ENCODE results near the gene SUMF1.

Gene SUMF1

DNA sequence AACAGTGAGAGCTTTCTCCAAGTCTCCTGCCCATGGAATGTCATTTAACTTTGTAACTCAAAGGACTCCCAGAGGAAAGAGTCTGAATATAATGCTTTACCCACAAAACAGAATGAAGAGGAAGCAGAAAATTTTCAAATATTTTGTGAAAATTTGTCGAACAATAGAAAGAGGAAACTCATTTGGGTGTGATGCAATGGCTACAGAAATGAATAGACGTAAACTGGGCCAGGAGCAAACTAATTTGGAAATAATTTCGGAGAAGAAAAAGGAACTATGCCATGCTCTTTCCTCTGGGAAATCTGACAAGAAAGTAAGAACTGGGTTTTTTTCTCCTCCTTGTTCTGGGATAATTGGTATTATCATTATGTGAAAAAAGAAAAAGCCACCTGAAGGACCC lies 11.2 kb upstream of the SUMF1 start:
- H3K4me1 ChIP-seq: no peaks in the 10 kb centered on the region

DNA sequence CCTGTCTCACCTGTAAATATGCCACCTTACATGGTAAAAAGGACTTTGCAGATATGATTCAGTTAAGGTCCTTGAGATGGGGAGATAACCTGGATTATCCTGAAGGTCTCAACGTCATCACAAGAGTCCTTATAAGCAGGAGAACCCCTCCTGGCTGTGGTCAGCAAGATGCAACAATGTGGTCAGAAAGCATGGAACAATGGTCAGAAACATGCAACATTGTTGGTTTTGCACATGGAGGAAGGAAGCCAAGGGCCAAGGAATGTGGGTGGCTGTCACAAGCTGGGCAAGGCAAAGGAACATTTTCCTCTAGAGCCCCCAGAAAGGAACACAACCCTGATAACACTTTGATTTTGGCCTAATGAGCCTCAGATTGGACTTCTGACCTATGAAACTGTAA lies 9.4 kb upstream of the SUMF1 start:
- no peak for DNase-seq
- Histone ChIP-seq H3K36me3 (no peaks in the 10 kb centered on the region), H3K4me3 (ENCODE audit: low read depth, low read length) (no peak overlapping the region), H3K4me1 (no peaks in the 10 kb centered on the region), H3K9me3 (no peaks in the 10 kb centered on the region), H3K27me3 (no peaks in the 10 kb centered on the region)
- TF ChIP-seq, protein P1, sequence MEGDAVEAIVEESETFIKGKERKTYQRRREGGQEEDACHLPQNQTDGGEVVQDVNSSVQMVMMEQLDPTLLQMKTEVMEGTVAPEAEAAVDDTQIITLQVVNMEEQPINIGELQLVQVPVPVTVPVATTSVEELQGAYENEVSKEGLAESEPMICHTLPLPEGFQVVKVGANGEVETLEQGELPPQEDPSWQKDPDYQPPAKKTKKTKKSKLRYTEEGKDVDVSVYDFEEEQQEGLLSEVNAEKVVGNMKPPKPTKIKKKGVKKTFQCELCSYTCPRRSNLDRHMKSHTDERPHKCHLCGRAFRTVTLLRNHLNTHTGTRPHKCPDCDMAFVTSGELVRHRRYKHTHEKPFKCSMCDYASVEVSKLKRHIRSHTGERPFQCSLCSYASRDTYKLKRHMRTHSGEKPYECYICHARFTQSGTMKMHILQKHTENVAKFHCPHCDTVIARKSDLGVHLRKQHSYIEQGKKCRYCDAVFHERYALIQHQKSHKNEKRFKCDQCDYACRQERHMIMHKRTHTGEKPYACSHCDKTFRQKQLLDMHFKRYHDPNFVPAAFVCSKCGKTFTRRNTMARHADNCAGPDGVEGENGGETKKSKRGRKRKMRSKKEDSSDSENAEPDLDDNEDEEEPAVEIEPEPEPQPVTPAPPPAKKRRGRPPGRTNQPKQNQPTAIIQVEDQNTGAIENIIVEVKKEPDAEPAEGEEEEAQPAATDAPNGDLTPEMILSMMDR (IDR thresholded peaks at IDR 0.05; ENCODE audit: low read depth, low read length): no peak

More for the DNA sequence above, 11.2 kb upstream of the SUMF1 start:
- H3K9me3 ChIP-seq: no peaks in the 10 kb centered on the region
- no peak overlapping the region for H3K4me3 ChIP-seq (ENCODE audit: low read depth, low read length)
- H3K36me3 ChIP-seq: no peaks in the 10 kb centered on the region
- TF ChIP-seq, protein P1 (IDR thresholded peaks at IDR 0.05; ENCODE audit: low read depth, low read length): no peak
- no peaks in the 10 kb centered on the region for H3K27me3 ChIP-seq
- DNase-seq: no peak

DNA sequence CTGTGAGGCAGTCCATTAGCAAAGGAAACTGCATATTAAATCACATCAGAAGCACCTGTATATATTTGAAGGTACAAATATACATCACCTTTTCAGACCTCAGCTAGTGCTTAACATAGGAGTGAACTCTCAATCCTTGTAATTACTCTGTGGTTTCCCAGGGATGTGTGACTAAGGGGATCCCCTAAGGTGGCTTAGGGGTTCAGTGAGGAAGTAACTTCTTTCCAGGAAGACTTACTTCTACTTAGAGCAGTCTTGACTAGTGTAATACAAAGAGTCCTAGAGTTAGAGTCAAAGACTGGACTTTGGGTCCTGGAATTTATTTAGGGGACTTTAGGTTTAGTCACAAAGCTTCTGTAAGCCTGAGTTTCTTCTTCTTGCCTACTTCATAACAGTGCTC lies 8.7 kb upstream of the SUMF1 start:
- no peaks in the 10 kb centered on the region for H3K27me3 ChIP-seq
- no peaks in the 10 kb centered on the region for H3K9me3 ChIP-seq
- DNase-seq: no peak
- no peaks in the 10 kb centered on the region for H3K4me1 ChIP-seq
- no peak overlapping the region for H3K4me3 ChIP-seq (ENCODE audit: low read depth, low read length)
- no peaks in the 10 kb centered on the region for H3K36me3 ChIP-seq
- TF ChIP-seq, protein P1 (IDR thresholded peaks at IDR 0.05; ENCODE audit: low read depth, low read length): no peak

DNA sequence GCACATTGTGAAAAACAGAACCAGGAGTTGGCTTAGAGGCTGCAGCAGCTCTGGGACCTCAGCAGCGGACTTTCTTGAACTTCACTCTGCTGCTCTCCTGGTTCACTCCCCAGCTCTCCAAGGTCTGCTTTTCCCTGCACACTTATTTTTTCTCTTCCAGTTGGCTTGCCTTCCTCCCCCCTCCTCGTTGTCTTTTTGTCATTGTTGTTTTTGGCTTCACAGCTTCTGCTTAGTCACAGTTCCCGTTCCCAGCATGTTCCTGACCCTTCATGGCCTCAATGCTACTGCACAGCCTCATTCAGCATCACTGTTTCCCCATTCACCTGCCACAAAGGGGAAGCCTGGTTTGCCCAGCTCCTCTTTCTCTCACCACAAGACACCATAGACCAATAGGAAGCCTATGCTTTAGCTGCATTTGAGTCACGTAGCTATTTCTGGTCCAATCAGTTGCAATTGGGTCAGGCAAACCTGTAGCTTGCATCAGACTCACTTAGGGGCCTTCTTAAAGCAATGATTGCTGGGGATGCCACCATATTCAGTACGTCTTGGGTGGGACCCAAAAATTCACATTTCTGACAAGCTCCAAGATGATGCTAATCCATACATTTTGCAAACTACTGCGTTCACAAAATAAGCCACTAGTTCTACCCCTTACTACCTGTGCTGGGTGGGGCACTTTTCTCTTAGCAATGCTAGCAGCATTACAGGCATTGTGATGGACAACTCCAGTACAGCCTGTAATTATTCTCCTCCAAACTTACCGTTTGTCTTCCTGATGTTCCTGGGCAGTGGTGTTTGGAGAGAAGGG lies 7.8 kb upstream of the SUMF1 start:
- no peaks in the 10 kb centered on the region for H3K27me3 ChIP-seq
- no peaks in the 10 kb centered on the region for H3K4me1 ChIP-seq
- no peaks in the 10 kb centered on the region for H3K9me3 ChIP-seq
- no peak overlapping the region for H3K4me3 ChIP-seq (ENCODE audit: low read depth, low read length)
- TF ChIP-seq, protein P1 (IDR thresholded peaks at IDR 0.05; ENCODE audit: low read depth, low read length): no peak
- no peak for DNase-seq
- no peaks in the 10 kb centered on the region for H3K36me3 ChIP-seq

DNA sequence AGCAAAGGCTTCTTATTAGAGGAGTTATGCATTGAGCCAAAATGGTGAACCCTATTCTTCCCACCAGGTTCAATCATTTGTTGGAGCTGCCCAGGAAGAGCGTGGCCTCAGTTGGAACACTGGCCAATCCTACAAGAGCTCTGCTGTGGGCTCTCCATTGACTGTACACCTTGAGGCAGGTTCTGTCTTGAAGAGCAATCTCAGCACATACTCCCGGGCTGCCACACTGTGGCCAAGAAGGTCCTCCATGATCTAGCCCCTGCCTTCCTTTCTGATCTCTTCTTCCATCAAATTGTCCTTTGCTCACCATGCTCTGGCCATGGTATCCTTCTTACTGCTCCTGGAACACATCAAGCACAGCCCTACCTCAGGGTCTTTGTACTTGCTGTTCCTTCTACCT lies 5.7 kb upstream of the SUMF1 start:
- H3K27me3 ChIP-seq: no peaks in the 10 kb centered on the region
- H3K4me1 ChIP-seq: no peaks in the 10 kb centered on the region
- H3K4me3 ChIP-seq (ENCODE audit: low read depth, low read length): no peak overlapping the region
- H3K9me3 ChIP-seq: no peaks in the 10 kb centered on the region
- no peaks in the 10 kb centered on the region for H3K36me3 ChIP-seq
- TF ChIP-seq, protein P1 (IDR thresholded peaks at IDR 0.05; ENCODE audit: low read depth, low read length): no peak
- no peak for DNase-seq

DNA sequence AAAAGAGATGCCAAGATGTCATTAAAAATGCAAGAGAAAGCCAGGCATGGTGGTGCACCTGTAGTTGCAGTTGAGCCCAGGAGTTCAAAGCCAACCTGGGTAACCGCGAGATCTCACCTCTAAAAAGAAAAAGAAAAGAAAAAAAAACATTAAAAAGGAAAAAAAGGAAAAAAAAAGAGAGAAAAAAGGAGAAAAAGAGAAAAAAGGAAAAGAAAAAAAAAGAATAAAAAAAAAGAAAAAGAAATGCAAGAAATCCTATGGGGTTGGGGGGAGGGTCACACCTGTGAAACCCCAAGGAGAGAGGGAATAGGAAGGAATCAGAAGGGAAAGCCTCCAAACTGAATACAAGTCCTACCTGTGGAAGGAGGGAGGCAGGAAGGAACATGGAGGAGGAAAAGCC lies 5.2 kb upstream of the SUMF1 start:
- H3K27me3 ChIP-seq: no peaks in the 10 kb centered on the region
- TF ChIP-seq, protein P1 (IDR thresholded peaks at IDR 0.05; ENCODE audit: low read depth, low read length): no peak
- no peaks in the 10 kb centered on the region for H3K4me1 ChIP-seq
- no peak for DNase-seq
- H3K9me3 ChIP-seq: no peaks in the 10 kb centered on the region
- no peak overlapping the region for H3K4me3 ChIP-seq (ENCODE audit: low read depth, low read length)
- H3K36me3 ChIP-seq: no peaks in the 10 kb centered on the region
